MM.1S (cell line): Measurements from ENCODE around the gene DPH2.

Source experiments
- DNase-seq: peaks from one replicate; pipeline ENCODE4 v3.0.0-alpha.2; 2015
- H2AFZ ChIP-seq: fragments of 300-600 bp; sonication (generic); 2 replicates; pipeline ENCODE4 v1.6.0; 2016; ENCODE audit warnings: antibody characterized with exemption, low read length
- H3F3A ChIP-seq: fragments of 300-600 bp; sonication (generic); 2 replicates; pipeline ENCODE4 v1.6.1; 2016; ENCODE audit warnings: mild to moderate bottlenecking, antibody characterized with exemption, low read length, moderate library complexity, mixed read lengths; ENCODE audit not compliant: insufficient read depth
- H3K27ac ChIP-seq: fragments of 300-600 bp; sonication (generic); 2 replicates; pipeline ENCODE4 v1.5.1; 2016; ENCODE audit warnings: mild to moderate bottlenecking, low read length
- H3K27me3 ChIP-seq: fragments of 300-600 bp; sonication (generic); replicated peaks from 2 replicates; pipeline ENCODE4 v1.6.0; 2016; ENCODE audit warnings: low read length; ENCODE audit not compliant: insufficient read depth
- H3K36me3 ChIP-seq: fragments of 300-600 bp; sonication (generic); replicated peaks from 2 replicates; pipeline ENCODE4 v1.6.1; 2016; ENCODE audit warnings: mild to moderate bottlenecking, low read length, mixed read lengths; ENCODE audit not compliant: insufficient read depth
- H3K4me1 ChIP-seq: fragments of 300-600 bp; sonication (generic); 2 replicates; pipeline ENCODE4 v1.6.1; 2016; ENCODE audit warnings: low read length, mixed read lengths
- H3K4me2 ChIP-seq: fragments of 300-600 bp; sonication (generic); 2 replicates; pipeline ENCODE4 v1.6.0; 2016; ENCODE audit warnings: low read depth, low read length
- H3K4me3 ChIP-seq: fragments of 300-600 bp; sonication (generic); 2 replicates; pipeline ENCODE4 v1.5.1; 2016; ENCODE audit warnings: low read length, mixed read lengths
- H3K79me2 ChIP-seq: fragments of 300-600 bp; sonication (generic); 2 replicates; pipeline ENCODE4 v1.6.1; 2016; ENCODE audit warnings: mixed run types, low read length, mixed read lengths
- H3K9ac ChIP-seq: fragments of 300-600 bp; sonication (generic); 2 replicates; pipeline ENCODE4 v1.6.1; 2016; ENCODE audit warnings: low read length, mixed read lengths
- H3K9me2 ChIP-seq: fragments of 300-600 bp; sonication (generic); replicated peaks from 2 replicates; pipeline ENCODE4 v1.6.1; 2016; ENCODE audit warnings: mild to moderate bottlenecking, low read length, mixed read lengths; ENCODE audit not compliant: insufficient read depth
- H3K9me3 ChIP-seq: fragments of 300-600 bp; sonication (generic); replicated peaks from 2 replicates; pipeline ENCODE4 v1.6.1; 2016; ENCODE audit warnings: mild to moderate bottlenecking, low read length, mixed read lengths; ENCODE audit not compliant: insufficient read depth
- H4K20me1 ChIP-seq: fragments of 300-600 bp; sonication (generic); 2 replicates; pipeline ENCODE4 v1.6.1; 2016; ENCODE audit warnings: mild to moderate bottlenecking, low read length, moderate library complexity, mixed read lengths; ENCODE audit not compliant: insufficient read depth
- EZH2 ChIP-seq: fragments of 300-600 bp; sonication (generic); optimal IDR thresholded peaks from 2 replicates; pipeline ENCODE3; 2017; ENCODE audit warnings: low read depth, mild to moderate bottlenecking, antibody characterized with exemption, low read length, mixed read lengths
- EZH2phosphoT487 ChIP-seq: fragments of 300-600 bp; sonication (generic); IDR thresholded peaks from 2 replicates; pipeline ENCODE4 v1.6.1; 2018; ENCODE audit warnings: antibody characterized with exemption, low read length
- TF ChIP-seq, protein P1 (sequence below): fragments of 300-600 bp; sonication (generic); IDR thresholded peaks from 2 replicates; pipeline ENCODE4 v1.5.1; 2016; ENCODE audit warnings: antibody characterized with exemption, low read length, mixed read lengths

Gene DPH2

GRCh38 chr1:43979528-43980254 lies 9.9 kb downstream of the DPH2 start:
- TF ChIP-seq EZH2phosphoT487: no peak
- no peak for TF ChIP-seq EZH2
- TF ChIP-seq, protein P1, sequence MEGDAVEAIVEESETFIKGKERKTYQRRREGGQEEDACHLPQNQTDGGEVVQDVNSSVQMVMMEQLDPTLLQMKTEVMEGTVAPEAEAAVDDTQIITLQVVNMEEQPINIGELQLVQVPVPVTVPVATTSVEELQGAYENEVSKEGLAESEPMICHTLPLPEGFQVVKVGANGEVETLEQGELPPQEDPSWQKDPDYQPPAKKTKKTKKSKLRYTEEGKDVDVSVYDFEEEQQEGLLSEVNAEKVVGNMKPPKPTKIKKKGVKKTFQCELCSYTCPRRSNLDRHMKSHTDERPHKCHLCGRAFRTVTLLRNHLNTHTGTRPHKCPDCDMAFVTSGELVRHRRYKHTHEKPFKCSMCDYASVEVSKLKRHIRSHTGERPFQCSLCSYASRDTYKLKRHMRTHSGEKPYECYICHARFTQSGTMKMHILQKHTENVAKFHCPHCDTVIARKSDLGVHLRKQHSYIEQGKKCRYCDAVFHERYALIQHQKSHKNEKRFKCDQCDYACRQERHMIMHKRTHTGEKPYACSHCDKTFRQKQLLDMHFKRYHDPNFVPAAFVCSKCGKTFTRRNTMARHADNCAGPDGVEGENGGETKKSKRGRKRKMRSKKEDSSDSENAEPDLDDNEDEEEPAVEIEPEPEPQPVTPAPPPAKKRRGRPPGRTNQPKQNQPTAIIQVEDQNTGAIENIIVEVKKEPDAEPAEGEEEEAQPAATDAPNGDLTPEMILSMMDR: no peak
- peaks cover 51% of the 10 kb centered on the region for H3K79me2 ChIP-seq
- no peak for DNase-seq
- H2AFZ ChIP-seq: peak overlapping the region; percentile 67
- H3K9ac ChIP-seq: peak overlapping the region; percentile 67
- H3K9me2 ChIP-seq: no peaks in the 10 kb centered on the region
- peaks cover 25% of the 10 kb centered on the region for H3K4me1 ChIP-seq
- 0 out of 2 replicates have a peak, but pooled peaks cover 3% of the 10 kb centered on the region for H3K36me3 ChIP-seq
- H3F3A ChIP-seq: peaks cover 13% of the 10 kb centered on the region; the same call in 1 of the 2 replicates
- H3K27me3 ChIP-seq: no peaks in the 10 kb centered on the region
- peak overlapping the region; percentile 93 for H3K4me2 ChIP-seq
- no peak overlapping the region for H3K27ac ChIP-seq
- no peaks in the 10 kb centered on the region for H3K9me3 ChIP-seq
- H4K20me1 ChIP-seq: peaks cover 4% of the 10 kb centered on the region; the same call in 1 of the 2 replicates
- H3K4me3 ChIP-seq: peak overlapping the region; percentile 71

- 0 out of 2 replicates have a peak, but pooled peaks cover 3% of the 10 kb centered on the region for H3K36me3 ChIP-seq
- peak overlapping the region; percentile 71 for H3K4me3 ChIP-seq
- peaks cover 4% of the 10 kb centered on the region; the same call in 1 of the 2 replicates for H4K20me1 ChIP-seq
- TF ChIP-seq, protein P1: no peak
- TF ChIP-seq EZH2 (no peak), EZH2phosphoT487 (no peak)
- H3K79me2 ChIP-seq: peaks cover 43% of the 10 kb centered on the region
- no peaks in the 10 kb centered on the region for H3K9me3 ChIP-seq
- H3K27ac ChIP-seq: no peak overlapping the region
- H3K4me2 ChIP-seq: peak overlapping the region; percentile 93
- peak overlapping the region; percentile 67; the same call in 1 of the 2 replicates for H3K9ac ChIP-seq
- no peaks in the 10 kb centered on the region for H3K27me3 ChIP-seq
- no peak for DNase-seq
- peaks cover 13% of the 10 kb centered on the region; the same call in 1 of the 2 replicates for H3F3A ChIP-seq
- H2AFZ ChIP-seq: no peak overlapping the region; the same call in 1 of the 2 replicates
- peaks cover 25% of the 10 kb centered on the region for H3K4me1 ChIP-seq
- H3K9me2 ChIP-seq: no peaks in the 10 kb centered on the region
Observed at GRCh38 chr1:43980255-43981134, 10.7 kb downstream of the DPH2 start.

DNA sequence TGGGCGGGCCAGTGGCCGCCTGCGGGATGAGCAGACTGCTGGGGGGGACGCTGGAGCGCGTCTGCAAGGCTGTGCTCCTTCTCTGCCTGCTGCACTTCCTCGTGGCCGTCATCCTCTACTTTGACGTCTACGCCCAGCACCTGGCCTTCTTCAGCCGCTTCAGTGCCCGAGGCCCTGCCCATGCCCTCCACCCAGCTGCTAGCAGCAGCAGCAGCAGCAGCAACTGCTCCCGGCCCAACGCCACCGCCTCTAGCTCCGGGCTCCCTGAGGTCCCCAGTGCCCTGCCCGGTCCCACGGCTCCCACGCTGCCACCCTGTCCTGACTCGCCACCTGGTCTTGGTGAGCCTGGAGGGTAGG lies 11.3 kb downstream of the DPH2 start:
- Histone ChIP-seq H3K9ac (no peak overlapping the region), H3F3A (peaks cover 13% of the 10 kb centered on the region; the same call in 1 of the 2 replicates), H3K79me2 (peaks cover 37% of the 10 kb centered on the region), H3K36me3 (0 out of 2 replicates have a peak, but pooled peaks cover 3% of the 10 kb centered on the region), H3K27me3 (no peaks in the 10 kb centered on the region), H2AFZ (no peak overlapping the region), H3K4me2 (no peak overlapping the region), H3K27ac (no peak overlapping the region), H3K4me1 (peaks cover 21% of the 10 kb centered on the region), H3K9me2 (no peaks in the 10 kb centered on the region), H3K9me3 (no peaks in the 10 kb centered on the region), H3K4me3 (no peak overlapping the region), H4K20me1 (peaks cover 4% of the 10 kb centered on the region; the same call in 1 of the 2 replicates)
- no peak for DNase-seq
- TF ChIP-seq, protein P1: no peak
- TF ChIP-seq EZH2 (no peak), EZH2phosphoT487 (no peak)
